ENCODE measurements around the gene AP1S1. TPM values are rescaled to one million over a fixed set of nuclear protein-coding genes. Genes with fewer than 3 reads are reported as not detected.

The AP1S1 gene
- total and polyA plus RNA-seq, 2 of the 13 experiments (the other 11 are each of a cell fraction or from before 2014, with no cell fraction given) = 57.5 to 68.1 TPM

DNA sequence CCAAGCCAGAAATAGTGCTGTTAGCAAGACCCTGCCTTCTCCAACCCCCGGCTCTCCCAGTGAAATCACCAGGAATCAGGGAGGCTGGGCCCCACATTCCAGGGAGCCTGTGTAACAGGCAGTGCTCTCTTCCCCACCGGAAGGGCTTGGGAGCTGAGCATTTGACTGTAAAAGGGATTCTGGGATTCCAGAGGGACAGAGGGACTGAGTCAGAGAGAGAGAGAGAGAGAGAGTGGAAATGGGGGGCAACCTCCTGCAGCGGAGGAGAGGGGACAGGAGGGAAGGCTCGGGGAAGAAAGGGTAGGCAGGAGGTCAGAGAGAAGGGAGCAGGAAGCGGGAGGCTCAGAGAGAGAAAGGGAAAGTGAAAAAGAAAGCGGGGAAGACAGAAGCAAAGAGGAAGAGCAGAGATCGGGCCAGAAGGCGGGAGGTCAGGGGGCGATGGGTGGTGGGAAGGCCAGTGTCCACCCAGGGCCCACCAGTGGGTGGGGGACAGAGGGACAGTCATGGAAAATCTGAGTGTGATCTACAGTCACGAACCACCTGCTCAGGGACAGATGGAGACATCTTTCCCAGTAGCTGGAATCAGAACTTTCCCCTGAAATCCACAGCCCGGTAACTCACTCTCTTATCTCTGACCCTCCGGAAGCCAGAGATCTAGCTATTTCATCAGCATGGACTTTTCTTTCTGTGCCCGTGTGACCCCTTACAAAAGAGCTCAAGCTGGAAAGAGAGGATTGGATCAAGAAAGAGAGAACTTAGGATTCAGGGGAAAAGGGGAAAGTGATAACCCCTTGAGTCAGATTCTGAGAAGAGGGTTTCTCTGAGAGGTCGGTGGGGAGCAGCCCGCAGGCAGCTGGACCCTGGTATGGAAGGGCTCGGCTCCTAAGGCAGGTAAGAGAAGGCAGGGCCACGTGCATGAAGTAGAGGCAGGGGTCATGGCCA, 32.0 kb upstream of the AP1S1 start (continued):
- no peak for TF ChIP-seq MAFF (IDR thresholded peaks at IDR 0.05; ENCODE audit: low read depth, low read length)
- TF ChIP-seq FOSL1 (CRISPR knock-in tag; IDR thresholded peaks at IDR 0.05; ENCODE audit: borderline replicate concordance) = peak; percentile 36; the same call in 1 of the 2 replicates
- peak; percentile 83 for TF ChIP-seq POLR2G (IDR thresholded peaks at IDR 0.05; ENCODE audit: low read depth, low read length)
- TF ChIP-seq NR2F2 (IDR thresholded peaks at IDR 0.05; ENCODE audit: borderline replicate concordance, low read depth) = peak; percentile 44; the same call in 1 of the 2 replicates
- TF ChIP-seq ZNF720 (CRISPR knock-in tag; IDR thresholded peaks at IDR 0.05) = no peak
- TF ChIP-seq, protein P1, sequence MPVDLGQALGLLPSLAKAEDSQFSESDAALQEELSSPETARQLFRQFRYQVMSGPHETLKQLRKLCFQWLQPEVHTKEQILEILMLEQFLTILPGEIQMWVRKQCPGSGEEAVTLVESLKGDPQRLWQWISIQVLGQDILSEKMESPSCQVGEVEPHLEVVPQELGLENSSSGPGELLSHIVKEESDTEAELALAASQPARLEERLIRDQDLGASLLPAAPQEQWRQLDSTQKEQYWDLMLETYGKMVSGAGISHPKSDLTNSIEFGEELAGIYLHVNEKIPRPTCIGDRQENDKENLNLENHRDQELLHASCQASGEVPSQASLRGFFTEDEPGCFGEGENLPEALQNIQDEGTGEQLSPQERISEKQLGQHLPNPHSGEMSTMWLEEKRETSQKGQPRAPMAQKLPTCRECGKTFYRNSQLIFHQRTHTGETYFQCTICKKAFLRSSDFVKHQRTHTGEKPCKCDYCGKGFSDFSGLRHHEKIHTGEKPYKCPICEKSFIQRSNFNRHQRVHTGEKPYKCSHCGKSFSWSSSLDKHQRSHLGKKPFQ (CRISPR knock-in tag; IDR thresholded peaks at IDR 0.05; ENCODE audit: insufficient replicate concordance) = no peak
- TF ChIP-seq HDAC6 (IDR thresholded peaks at IDR 0.05; ENCODE audit: low read depth, low read length) = no peak
- TF ChIP-seq HMG20A (CRISPR knock-in tag; IDR thresholded peaks at IDR 0.05; ENCODE audit: borderline replicate concordance) = peak; percentile 48; the same call in 1 of the 2 replicates
- TF ChIP-seq ZNF333 (CRISPR knock-in tag; IDR thresholded peaks at IDR 0.05; ENCODE audit: borderline replicate concordance) = 0 out of 2 replicates have a peak, but pooled peaks have one; percentile 17
- peak; percentile 53; the same call in 1 of the 2 replicates for TF ChIP-seq RXRA (CRISPR knock-in tag; IDR thresholded peaks at IDR 0.05)
- TF ChIP-seq, protein P2, sequence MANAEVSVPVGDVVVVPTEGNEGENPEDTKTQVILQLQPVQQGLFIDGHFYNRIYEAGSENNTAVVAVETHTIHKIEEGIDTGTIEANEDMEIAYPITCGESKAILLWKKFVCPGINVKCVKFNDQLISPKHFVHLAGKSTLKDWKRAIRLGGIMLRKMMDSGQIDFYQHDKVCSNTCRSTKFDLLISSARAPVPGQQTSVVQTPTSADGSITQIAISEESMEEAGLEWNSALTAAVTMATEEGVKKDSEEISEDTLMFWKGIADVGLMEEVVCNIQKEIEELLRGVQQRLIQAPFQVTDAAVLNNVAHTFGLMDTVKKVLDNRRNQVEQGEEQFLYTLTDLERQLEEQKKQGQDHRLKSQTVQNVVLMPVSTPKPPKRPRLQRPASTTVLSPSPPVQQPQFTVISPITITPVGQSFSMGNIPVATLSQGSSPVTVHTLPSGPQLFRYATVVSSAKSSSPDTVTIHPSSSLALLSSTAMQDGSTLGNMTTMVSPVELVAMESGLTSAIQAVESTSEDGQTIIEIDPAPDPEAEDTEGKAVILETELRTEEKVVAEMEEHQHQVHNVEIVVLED (CRISPR knock-in tag; IDR thresholded peaks at IDR 0.05; ENCODE audit: borderline replicate concordance) = no peak
- no peak for TF ChIP-seq TEAD2 (CRISPR knock-in tag; IDR thresholded peaks at IDR 0.05)
- no peak for TF ChIP-seq ZNF225 (CRISPR knock-in tag; IDR thresholded peaks at IDR 0.05)
- TF ChIP-seq ZSCAN30 (CRISPR knock-in tag; IDR thresholded peaks at IDR 0.05) = 0 out of 2 replicates have a peak, but pooled peaks have one; percentile 27
- no peak for TF ChIP-seq NFAT5 (CRISPR knock-in tag; IDR thresholded peaks at IDR 0.05)
- no peak for TF ChIP-seq ZNF674 (CRISPR knock-in tag; IDR thresholded peaks at IDR 0.05; ENCODE audit: low read depth)
- TF ChIP-seq ZNF672 (CRISPR knock-in tag; IDR thresholded peaks at IDR 0.05) = no peak
- TF ChIP-seq, protein P3, sequence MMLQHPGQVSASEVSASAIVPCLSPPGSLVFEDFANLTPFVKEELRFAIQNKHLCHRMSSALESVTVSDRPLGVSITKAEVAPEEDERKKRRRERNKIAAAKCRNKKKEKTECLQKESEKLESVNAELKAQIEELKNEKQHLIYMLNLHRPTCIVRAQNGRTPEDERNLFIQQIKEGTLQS (CRISPR knock-in tag; IDR thresholded peaks at IDR 0.05) = peak; percentile 73
- TF ChIP-seq RARG (CRISPR knock-in tag; IDR thresholded peaks at IDR 0.05; ENCODE audit: low read depth) = no peak
- TF ChIP-seq ZC3H13 (CRISPR knock-in tag; IDR thresholded peaks at IDR 0.05) = no peak
- TF ChIP-seq HHEX (CRISPR knock-in tag; IDR thresholded peaks at IDR 0.05) = 0 out of 2 replicates have a peak, but pooled peaks have one; percentile 7

Data from HepG2 (cell line).